Mucosa of stomach (tissue), 1 donor: ENCODE results near the gene ADARB2.

Experiments
- H3K27me3 ChIP-seq: one replicate; pipeline ENCODE4 v1.7.0; 2013; ENCODE audit warnings: mild to moderate bottlenecking, low read length; ENCODE audit not compliant: control insufficient read depth, insufficient read depth
- H3K36me3 ChIP-seq: one replicate; pipeline ENCODE4 v1.7.0; 2013; ENCODE audit warnings: low read length; ENCODE audit not compliant: control insufficient read depth, insufficient read depth
- H3K4me1 ChIP-seq: one replicate; pipeline ENCODE4 v1.7.0; 2013; ENCODE audit warnings: mild to moderate bottlenecking, low read length; ENCODE audit not compliant: control insufficient read depth, insufficient read depth
- H3K4me3 ChIP-seq: one replicate; pipeline ENCODE4 v1.7.0; 2013; ENCODE audit warnings: low read length
- H3K9ac ChIP-seq: one replicate; pipeline ENCODE4 v1.7.0; 2013; ENCODE audit warnings: mild to moderate bottlenecking, low read length, moderate library complexity
- H3K9me3 ChIP-seq: one replicate; pipeline ENCODE4 v1.7.0; 2013; ENCODE audit warnings: mild to moderate bottlenecking, low read length, moderate library complexity; ENCODE audit not compliant: control insufficient read depth
- donor health status: Pancreatic carcinoma.

The ADARB2 gene

DNA sequence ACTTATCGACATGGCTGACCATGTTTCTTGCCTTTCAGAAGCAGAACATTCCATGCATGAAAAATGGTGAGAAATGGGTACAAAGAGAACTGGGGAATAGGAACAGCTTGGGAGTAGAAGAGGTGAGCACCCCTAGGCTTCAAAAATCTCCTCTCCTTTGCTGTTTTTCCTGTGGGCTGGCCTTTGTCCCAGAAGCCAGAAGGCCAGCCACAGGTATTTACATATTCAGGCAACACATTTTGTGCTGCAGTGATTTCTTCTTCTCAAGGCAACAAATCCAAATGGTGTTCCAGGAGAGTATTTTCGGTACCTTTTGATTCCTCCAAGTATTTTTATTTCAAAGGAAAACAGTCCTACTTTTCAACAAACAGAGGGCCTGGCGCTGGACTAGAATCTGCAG lies 31.1 kb downstream of the ADARB2 start:
- no peaks in the 10 kb centered on the region for H3K4me1 ChIP-seq
- H3K27me3 ChIP-seq: no peaks in the 10 kb centered on the region
- no peaks in the 10 kb centered on the region for H3K36me3 ChIP-seq
- H3K9ac ChIP-seq: no peak overlapping the region
- H3K4me3 ChIP-seq: no peak overlapping the region
- H3K9me3 ChIP-seq: no peaks in the 10 kb centered on the region

- Histone ChIP-seq H3K9ac (no peak overlapping the region), H3K9me3 (no peaks in the 10 kb centered on the region), H3K36me3 (no peaks in the 10 kb centered on the region), H3K27me3 (no peaks in the 10 kb centered on the region), H3K4me3 (no peak overlapping the region), H3K4me1 (no peaks in the 10 kb centered on the region)
These were observed 39.1 kb downstream of the ADARB2 start for GRCh38 chr10:1698185-1698584.

GRCh38 chr10:1696106-1696505 lies 41.2 kb downstream of the ADARB2 start:
- Histone ChIP-seq H3K36me3 (no peaks in the 10 kb centered on the region), H3K4me3 (no peak overlapping the region), H3K9ac (no peak overlapping the region), H3K4me1 (no peaks in the 10 kb centered on the region), H3K9me3 (no peaks in the 10 kb centered on the region), H3K27me3 (no peaks in the 10 kb centered on the region)

- H3K9me3 ChIP-seq: no peaks in the 10 kb centered on the region
- no peaks in the 10 kb centered on the region for H3K36me3 ChIP-seq
- H3K9ac ChIP-seq: no peak overlapping the region
- no peak overlapping the region for H3K4me3 ChIP-seq
- no peaks in the 10 kb centered on the region for H3K27me3 ChIP-seq
- H3K4me1 ChIP-seq: no peaks in the 10 kb centered on the region
These were observed 47.2 kb downstream of the ADARB2 start for GRCh38 chr10:1690086-1690485.

DNA sequence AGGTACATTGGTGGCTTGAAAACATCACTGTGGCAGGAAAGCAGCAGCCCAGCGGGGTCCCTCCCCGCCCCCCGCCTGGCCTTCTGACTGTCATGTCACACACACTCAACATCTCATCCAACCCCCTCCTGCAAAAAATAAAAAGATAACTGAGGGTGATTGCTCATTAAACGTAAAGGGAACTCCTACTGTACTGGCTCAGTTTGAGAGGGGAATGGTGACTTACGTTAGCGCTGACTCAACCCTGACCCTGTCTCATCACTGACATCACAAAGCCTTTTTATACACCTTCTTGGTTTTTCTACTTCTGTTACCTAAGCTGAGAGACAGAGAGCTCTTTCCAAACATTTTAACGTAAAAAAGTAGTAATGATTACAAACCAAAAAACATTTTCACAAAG lies 48.8 kb downstream of the ADARB2 start:
- no peaks in the 10 kb centered on the region for H3K4me1 ChIP-seq
- no peaks in the 10 kb centered on the region for H3K9me3 ChIP-seq
- no peak overlapping the region for H3K9ac ChIP-seq
- H3K4me3 ChIP-seq: no peak overlapping the region
- H3K36me3 ChIP-seq: no peaks in the 10 kb centered on the region
- no peaks in the 10 kb centered on the region for H3K27me3 ChIP-seq

GRCh38 chr10:1687623-1688150 lies 49.6 kb downstream of the ADARB2 start:
- Histone ChIP-seq H3K4me1 (no peaks in the 10 kb centered on the region), H3K9ac (no peak overlapping the region), H3K27me3 (no peaks in the 10 kb centered on the region), H3K4me3 (no peak overlapping the region), H3K9me3 (no peaks in the 10 kb centered on the region), H3K36me3 (no peaks in the 10 kb centered on the region)

DNA sequence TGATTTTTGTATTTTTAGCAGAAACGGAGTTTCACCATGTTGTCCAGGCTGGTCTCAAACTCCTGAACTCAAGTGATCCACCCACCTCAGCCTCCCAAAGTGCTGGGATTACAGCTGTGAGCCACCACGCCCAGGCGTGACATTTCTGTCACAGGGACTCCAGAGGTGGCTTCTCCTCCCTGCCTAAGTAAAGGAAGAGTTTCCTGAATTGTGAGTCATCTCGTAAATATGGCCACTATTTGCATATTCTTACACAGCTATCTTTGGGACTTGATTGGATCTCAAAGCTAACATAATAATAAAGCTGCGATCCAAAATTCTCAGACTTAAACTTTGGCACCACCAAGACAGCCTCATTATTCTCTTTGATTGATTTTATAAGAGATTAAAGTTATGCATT lies 50.1 kb downstream of the ADARB2 start:
- H3K36me3 ChIP-seq: no peaks in the 10 kb centered on the region
- no peaks in the 10 kb centered on the region for H3K4me1 ChIP-seq
- no peak overlapping the region for H3K9ac ChIP-seq
- no peaks in the 10 kb centered on the region for H3K9me3 ChIP-seq
- H3K4me3 ChIP-seq: no peak overlapping the region
- no peaks in the 10 kb centered on the region for H3K27me3 ChIP-seq

DNA sequence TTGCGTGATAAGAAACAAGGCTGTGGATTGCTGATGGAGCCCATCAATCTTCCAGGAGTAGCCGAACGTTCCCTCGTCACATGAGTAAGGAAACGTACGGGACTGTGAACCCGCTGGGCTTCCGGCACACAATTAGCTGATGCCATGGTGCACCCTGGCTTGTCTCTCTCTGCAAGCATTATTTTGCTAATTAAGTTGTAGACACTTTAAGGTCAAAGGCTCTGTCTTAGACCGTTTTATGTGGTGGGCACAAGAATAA lies 50.9 kb downstream of the ADARB2 start:
- Histone ChIP-seq H3K27me3 (no peaks in the 10 kb centered on the region), H3K4me3 (no peak overlapping the region), H3K9ac (no peak overlapping the region), H3K4me1 (no peaks in the 10 kb centered on the region), H3K9me3 (no peaks in the 10 kb centered on the region), H3K36me3 (no peaks in the 10 kb centered on the region)

DNA sequence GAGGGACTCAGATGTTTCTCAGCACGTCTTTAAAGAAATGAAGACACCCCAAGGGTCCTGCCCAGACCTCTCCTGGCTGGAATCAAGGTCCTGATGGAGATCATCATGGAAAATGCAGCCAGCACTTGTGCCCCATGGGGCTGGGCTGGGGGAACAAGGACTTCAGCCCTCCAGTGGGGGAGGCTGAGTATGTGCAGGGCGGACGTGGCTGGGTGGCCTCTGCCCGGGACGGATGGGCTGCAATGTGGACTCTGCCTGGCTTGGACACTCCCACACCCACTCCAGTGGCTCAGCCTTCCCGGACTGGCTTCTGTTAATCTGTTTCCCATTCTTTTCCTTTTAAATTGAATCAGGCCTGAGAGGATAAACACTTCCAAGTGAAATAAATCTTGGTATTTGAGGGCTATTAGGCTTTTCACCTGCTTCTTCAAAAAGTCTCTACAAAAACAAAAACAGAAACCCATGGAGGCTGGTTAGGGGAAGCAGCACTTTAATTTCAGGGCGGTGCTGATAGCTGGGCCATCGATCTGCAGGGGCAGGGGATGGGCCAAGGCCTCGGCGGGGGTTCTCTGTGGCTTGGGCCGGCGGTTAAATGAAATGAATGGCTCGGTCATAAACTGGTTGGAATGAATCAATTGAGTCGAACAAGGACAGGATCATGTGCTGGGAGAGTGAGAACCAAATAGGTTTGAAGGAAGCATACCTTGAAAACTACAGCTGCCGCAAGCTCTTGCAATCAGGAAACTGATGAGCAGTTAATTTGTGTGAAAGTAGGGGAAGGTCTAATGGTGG lies 51.4 kb downstream of the ADARB2 start:
- H3K4me3 ChIP-seq: no peak overlapping the region
- H3K9me3 ChIP-seq: no peaks in the 10 kb centered on the region
- no peaks in the 10 kb centered on the region for H3K36me3 ChIP-seq
- no peaks in the 10 kb centered on the region for H3K4me1 ChIP-seq
- H3K27me3 ChIP-seq: no peaks in the 10 kb centered on the region
- no peak overlapping the region for H3K9ac ChIP-seq

DNA sequence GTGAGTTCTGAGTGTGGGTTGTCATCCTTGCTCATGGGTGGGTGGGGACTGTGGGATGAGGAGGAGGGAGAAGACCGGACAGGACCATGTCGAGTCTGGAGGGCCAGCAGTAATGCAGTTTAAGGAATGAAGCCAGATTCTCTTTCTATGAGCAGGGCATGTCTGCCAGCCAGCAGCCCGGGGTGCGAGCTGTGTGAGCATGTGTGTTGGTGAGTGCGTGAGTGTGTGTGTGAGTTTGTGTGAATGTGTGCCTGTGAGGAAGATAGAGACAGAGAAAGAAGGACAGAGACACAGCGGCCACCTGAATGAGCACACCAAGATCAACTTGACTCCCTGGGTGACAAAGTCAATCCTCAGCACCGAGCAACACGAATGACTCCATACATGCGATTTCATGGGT lies 52.3 kb downstream of the ADARB2 start:
- H3K9me3 ChIP-seq: no peaks in the 10 kb centered on the region
- H3K4me1 ChIP-seq: no peaks in the 10 kb centered on the region
- H3K36me3 ChIP-seq: no peaks in the 10 kb centered on the region
- no peak overlapping the region for H3K9ac ChIP-seq
- H3K4me3 ChIP-seq: no peak overlapping the region
- H3K27me3 ChIP-seq: no peaks in the 10 kb centered on the region

DNA sequence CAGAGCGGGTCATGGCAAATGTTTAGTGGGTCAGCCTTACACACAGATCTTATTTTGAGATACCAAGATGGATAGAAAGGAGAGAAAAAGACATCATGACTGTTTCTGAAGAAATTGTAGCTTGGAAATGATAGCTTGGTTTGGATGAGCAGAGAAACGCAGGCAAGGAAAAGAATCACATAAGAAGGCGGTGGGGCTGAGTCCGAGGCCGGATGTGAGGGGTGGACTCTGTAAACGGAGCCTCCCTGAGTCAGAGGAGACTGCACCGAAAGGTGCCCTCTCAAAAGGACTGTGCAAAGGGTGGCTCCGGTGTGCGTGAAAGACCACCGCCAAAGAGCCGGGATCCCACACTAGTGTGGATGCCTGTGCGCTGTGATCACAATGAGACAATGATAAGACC lies 53.7 kb downstream of the ADARB2 start:
- Histone ChIP-seq H3K27me3 (no peaks in the 10 kb centered on the region), H3K9ac (no peak overlapping the region), H3K4me1 (no peaks in the 10 kb centered on the region), H3K9me3 (no peaks in the 10 kb centered on the region), H3K36me3 (no peaks in the 10 kb centered on the region), H3K4me3 (no peak overlapping the region)

DNA sequence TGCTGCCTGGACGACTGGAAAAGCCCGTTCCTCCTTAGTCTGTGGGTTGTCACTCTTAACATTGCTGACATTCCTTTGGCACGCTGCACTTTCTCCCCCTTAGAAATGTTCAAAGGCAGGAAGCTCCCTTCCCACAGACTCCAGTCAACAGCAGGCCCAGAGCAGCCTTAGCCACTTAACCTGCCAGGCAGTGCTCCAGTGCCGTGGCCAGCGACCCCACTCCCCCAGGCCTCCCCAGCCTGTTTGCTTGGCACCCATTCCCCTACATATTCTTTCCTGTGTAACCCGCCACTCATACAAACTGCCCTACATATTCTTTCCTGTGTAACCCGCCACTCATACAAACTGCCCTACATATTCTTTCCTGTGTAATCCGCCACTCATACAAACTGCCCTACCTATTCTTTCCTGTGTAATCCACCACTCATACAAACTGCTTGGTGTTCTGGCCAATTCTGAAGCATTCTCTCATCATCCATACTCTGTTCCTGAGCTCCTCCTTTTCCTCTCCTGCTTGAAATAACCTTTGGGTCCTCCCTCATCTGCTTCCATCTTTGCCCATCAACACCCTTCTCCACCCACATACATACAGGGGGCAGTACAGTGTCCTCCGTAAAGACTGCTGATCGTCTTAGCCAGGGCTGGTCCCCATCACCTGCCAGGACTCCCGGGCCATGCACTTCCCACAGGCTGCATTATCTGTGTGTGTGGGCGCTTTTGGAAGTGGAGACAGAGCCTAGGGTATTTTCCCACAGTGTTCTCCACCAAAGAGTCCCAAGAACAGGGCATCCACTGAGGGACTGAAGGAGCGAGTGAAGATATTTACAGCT lies 57.3 kb downstream of the ADARB2 start:
- Histone ChIP-seq H3K4me3 (no peak overlapping the region), H3K27me3 (no peaks in the 10 kb centered on the region), H3K9me3 (no peaks in the 10 kb centered on the region), H3K36me3 (no peaks in the 10 kb centered on the region), H3K4me1 (no peaks in the 10 kb centered on the region), H3K9ac (no peak overlapping the region)
